A673 (cell line): Measurements from ENCODE around the gene NABP1. TPM values are rescaled to one million over a fixed set of nuclear protein-coding genes. Genes with fewer than 3 reads are reported as not detected.
A peak's percentile ranks its signal among the peaks of the same experiment; 100 is the strongest.

Experiments
- BruUV-seq: library from RNA; stranded (reverse); fragments of 400-500 nt; replicated peaks from 2 replicates; lab custom pipeline; 2021; lab: Mats Ljungman, UMichigan
- CTCF ChIA-PET: fragments of 300-600 bp; sonication (Branson Sonifier 250); formaldehyde crosslinking; loops from one replicate; lab custom pipeline; 2022; ENCODE audit warnings: antibody characterized with exemption; lab: Charles Lee
- POLR2A ChIA-PET: fragments of 300-600 bp; sonication (Branson Sonifier 250); formaldehyde crosslinking; loops from one replicate; lab custom pipeline; 2022; ENCODE audit warnings: antibody characterized with exemption; ENCODE audit not compliant: low non-redundant PET; lab: Charles Lee
- DNase-seq: peaks from one replicate; pipeline ENCODE4 v3.0.0-alpha.2; 2015; ENCODE audit warnings: low spot score
- H3K27ac ChIP-seq: fragments of 200-600 bp; sonication (generic); 2 replicates; pipeline ENCODE4 v1.5.1; 2016; ENCODE audit warnings: mixed run types, low read depth, mild to moderate bottlenecking, mixed read lengths, antibody characterized with exemption, low read length; ENCODE audit not compliant: poor library complexity, severe bottlenecking
- H3K27me3 ChIP-seq: fragments of 200-600 bp; sonication (generic); replicated peaks from 2 replicates; pipeline ENCODE4 v1.6.1; 2017; ENCODE audit warnings: mixed run types, low read depth, mild to moderate bottlenecking, mixed read lengths, antibody characterized with exemption, low read length; ENCODE audit not compliant: insufficient read depth, poor library complexity
- H3K36me3 ChIP-seq: fragments of 200-600 bp; sonication (generic); 2 replicates; pipeline ENCODE4 v1.6.1; 2016; ENCODE audit warnings: mixed run types, mild to moderate bottlenecking, mixed read lengths, antibody characterized with exemption, low read length; ENCODE audit not compliant: insufficient read depth, poor library complexity, severe bottlenecking
- H3K4me1 ChIP-seq: fragments of 200-600 bp; sonication (generic); 2 replicates; pipeline ENCODE4 v1.6.1; 2017; ENCODE audit warnings: mixed run types, mild to moderate bottlenecking, mixed read lengths, antibody characterized with exemption, low read length; ENCODE audit not compliant: insufficient read depth, poor library complexity, severe bottlenecking
- H3K4me3 ChIP-seq: fragments of 200-600 bp; sonication (generic); 2 replicates; pipeline ENCODE4 v1.5.1; 2016; ENCODE audit warnings: low read depth, mixed run types, mild to moderate bottlenecking, mixed read lengths, low read length; ENCODE audit not compliant: poor library complexity, severe bottlenecking
- H3K9me3 ChIP-seq: fragments of 200-600 bp; sonication (generic); 2 replicates; pipeline ENCODE4 v1.6.1; 2016; ENCODE audit warnings: mixed run types, low read depth, mild to moderate bottlenecking, mixed read lengths, antibody characterized with exemption, low read length; ENCODE audit not compliant: poor library complexity, severe bottlenecking
- CTCF ChIP-seq: fragments of 300-800, 200-600 bp; sonication (generic); conservative IDR thresholded peaks from 2 replicates; pipeline ENCODE4 v1.5.1; 2017; ENCODE audit warnings: low read depth, mild to moderate bottlenecking, antibody characterized with exemption, low read length, moderate library complexity, mixed read lengths
- EZH2 ChIP-seq: fragments of 200-600 bp; sonication (generic); IDR thresholded peaks from 2 replicates; pipeline ENCODE4 v1.6.1; 2017; ENCODE audit warnings: borderline replicate concordance, low read depth, mild to moderate bottlenecking, mixed read lengths, antibody characterized with exemption, low read length; ENCODE audit not compliant: poor library complexity, severe bottlenecking
- intact Hi-C: fragments of 100-400 bp; cut with micrococcal nuclease; formaldehyde crosslinking; loops from one replicate; pipeline ENCODE4 v1.10.0; 2022; ENCODE audit not compliant: unreplicated experiment
- total RNA-seq: library from RNA; stranded (reverse); gene quantifications from 2 replicates; pipeline ENCODE4 v1.2.3, GENCODE V29; 2021

The NABP1 gene
- total RNA-seq, 1 experiment from 2014 or later = 38.4 TPM

- Histone ChIP-seq H3K4me1 (peaks cover 7% of the 10 kb centered on the region), H3K36me3 (no peaks in the 10 kb centered on the region), H3K9me3 (no peaks in the 10 kb centered on the region), H3K27ac (no peak overlapping the region), H3K27me3 (no peaks in the 10 kb centered on the region), H3K4me3 (no peak overlapping the region)
- TF ChIP-seq CTCF (no peak), EZH2 (no peak)
- intact Hi-C loops = no loop called here
- ChIA-PET POLR2A (no interaction called here), CTCF (no interaction called here)
- BruUV-seq = no TSS peak
- peak; percentile 71 for DNase-seq
These were observed 46.2 kb upstream of the NABP1 start for GRCh38 chr2:191631754-191632153.

DNA sequence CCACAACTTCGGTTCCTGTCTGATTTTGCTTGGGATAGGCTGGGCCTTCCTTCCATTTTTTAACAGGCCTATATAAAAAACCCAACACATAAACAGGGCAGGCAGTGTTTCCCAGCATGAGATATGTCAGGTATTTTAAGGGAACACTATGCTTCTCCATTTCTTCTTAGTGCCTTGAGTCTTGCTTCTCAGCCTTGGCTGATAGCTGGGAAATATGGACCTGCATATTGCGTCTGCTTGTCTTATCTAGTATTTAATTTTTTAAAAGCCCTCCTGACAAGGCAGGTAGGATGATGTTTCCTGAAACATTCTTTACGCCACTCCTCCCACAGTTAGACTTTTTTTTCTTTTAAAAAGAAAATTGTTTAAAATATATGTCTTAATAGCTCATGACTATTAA, 45.5 kb upstream of the NABP1 start:
- Histone ChIP-seq H3K4me1 (peaks cover 8% of the 10 kb centered on the region), H3K27me3 (no peaks in the 10 kb centered on the region), H3K4me3 (no peak overlapping the region), H3K27ac (no peak overlapping the region), H3K36me3 (no peaks in the 10 kb centered on the region), H3K9me3 (no peaks in the 10 kb centered on the region)
- POLR2A ChIA-PET = no interaction called here
- no peak for DNase-seq
- no TSS peak for BruUV-seq
- no peak for TF ChIP-seq EZH2
- no peak for TF ChIP-seq CTCF
- intact Hi-C loops = no loop called here
- CTCF ChIA-PET = no interaction called here

- Histone ChIP-seq H3K9me3 (no peaks in the 10 kb centered on the region), H3K4me3 (no peak overlapping the region)
These were observed 43.1 kb upstream of the NABP1 start for GRCh38 chr2:191634791-191635190.

More at GRCh38 chr2:191634791-191635190, 43.1 kb upstream of the NABP1 start:
- TF ChIP-seq CTCF = no peak
- no peak for TF ChIP-seq EZH2
- no peaks in the 10 kb centered on the region for H3K36me3 ChIP-seq
- peaks cover 22% of the 10 kb centered on the region for H3K4me1 ChIP-seq
- no peak for DNase-seq
- H3K27ac ChIP-seq = no peak overlapping the region
- POLR2A ChIA-PET = no interaction called here
- intact Hi-C loops = no loop called here
- no peaks in the 10 kb centered on the region for H3K27me3 ChIP-seq
- CTCF ChIA-PET = no interaction called here
- BruUV-seq = no TSS peak
